GM11168 (cell line): ENCODE data around the gene RABGAP1.

Source experiments
- in situ Hi-C: fragments of 300-500 bp; cut with MboI; formaldehyde crosslinking; loops from one replicate; pipeline ENCODE4 v1.12.0; 2022; ENCODE audit warnings: low sequenced_read_pairs; ENCODE audit not compliant: unreplicated experiment

Gene RABGAP1

DNA sequence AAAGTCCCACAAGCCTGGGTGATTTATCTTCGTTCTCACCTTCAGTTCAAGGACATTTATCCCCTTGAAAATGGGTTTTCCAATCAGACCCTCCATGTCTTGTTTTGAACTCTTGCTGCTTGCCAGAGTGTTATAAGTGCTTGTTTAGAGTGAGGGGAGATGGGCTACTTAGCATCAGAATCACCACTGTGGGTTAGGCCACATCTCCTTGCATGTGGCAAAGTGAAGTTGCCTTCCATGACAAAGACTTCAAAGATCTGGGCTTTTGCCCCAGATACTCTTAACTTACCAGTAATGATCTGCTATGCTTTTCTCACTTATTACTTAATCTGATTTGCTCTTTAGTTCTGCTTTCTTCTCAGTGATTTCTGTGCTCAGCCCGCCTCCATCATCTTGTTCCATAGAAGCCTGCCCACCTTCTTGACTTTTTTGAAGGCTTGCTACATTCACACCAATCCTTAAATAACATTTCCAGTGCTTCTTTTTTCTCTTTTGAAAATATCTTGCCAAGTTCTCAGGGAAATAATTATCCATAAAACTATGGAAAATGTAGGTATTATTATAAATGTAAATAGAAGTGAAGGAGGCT lies 131.7 kb downstream of the RABGAP1 start:
- in situ Hi-C loops, result no loop called here

DNA sequence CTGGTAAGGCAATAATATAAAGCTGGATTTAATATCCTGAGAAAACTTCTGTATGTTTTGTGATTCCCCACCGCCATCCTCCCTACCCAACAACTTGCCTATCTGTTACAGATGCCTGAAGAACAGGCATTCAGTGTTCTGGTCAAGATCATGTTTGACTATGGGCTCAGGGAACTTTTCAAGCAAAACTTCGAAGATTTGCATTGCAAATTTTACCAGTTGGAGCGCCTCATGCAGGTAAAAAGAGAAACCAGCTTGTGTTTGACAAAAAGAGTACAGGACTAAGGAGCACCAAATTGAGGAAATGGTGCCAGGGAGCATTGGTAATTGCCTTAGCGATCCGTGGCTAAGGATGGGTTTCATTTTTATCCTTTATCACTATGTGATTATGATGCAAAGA lies 132.6 kb downstream of the RABGAP1 start:
- in situ Hi-C loops, result no loop called here

DNA sequence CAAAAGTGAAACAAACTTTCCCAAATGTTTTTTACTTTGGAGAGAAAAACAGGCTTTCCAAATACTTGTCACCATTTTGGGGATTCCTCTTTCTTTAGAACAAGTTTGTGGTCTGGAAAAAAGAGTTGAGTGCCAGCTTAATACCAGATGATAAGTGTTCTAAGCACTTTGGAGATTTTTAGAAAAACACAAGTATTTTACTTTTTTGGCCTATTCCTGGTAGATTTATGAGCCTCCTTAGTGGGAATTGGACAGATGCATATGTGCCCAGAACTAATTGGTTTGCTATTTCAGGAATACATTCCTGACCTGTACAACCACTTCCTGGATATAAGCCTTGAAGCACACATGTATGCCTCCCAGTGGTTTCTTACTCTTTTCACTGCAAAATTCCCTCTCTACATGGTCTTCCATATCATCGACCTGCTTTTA lies 133.2 kb downstream of the RABGAP1 start:
- in situ Hi-C loops, result no loop called here

DNA sequence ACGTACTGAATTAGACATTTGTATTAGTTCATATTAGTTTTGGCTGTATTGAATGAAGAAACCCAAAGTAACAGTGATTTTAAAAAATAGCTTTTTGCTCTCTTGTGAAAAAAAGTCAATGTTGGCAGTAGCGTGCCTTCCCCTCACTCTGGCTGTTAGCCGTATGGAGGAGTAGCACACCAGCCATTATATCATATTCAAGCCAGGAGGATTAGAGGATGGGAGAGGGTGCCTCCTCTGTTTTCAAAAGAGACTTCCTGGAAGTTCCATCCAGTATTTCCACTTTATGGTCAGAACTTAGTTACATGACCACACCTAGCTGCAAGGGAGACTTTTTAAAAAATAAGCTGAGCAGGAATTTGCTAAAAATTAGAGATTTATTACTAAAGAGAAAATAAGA lies 133.8 kb downstream of the RABGAP1 start:
- in situ Hi-C loops, result no loop called here

DNA sequence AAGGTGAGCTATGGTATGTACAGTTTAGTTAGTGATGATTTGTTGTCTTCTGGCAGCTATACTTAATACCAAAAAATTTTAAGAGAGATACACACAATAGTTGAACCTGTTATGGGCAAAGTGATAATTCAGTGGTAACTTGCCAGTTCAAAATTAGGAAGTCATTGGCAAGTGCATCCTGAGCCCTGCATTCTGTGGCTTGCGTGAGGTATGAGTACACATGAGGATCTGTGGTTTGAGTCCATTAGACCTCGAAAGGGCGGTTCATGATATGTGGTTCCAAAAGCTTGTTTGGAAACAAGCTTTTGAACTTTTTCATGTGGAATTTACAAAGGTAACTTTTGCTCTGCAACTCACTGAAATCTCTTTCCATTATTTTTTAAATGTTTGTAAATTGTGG lies 139.6 kb downstream of the RABGAP1 start:
- in situ Hi-C loops, result loop anchor here (5.0 kb wide), 1 partner anchor 272 kb away; no protein-coding TSS in a partner anchor

DNA sequence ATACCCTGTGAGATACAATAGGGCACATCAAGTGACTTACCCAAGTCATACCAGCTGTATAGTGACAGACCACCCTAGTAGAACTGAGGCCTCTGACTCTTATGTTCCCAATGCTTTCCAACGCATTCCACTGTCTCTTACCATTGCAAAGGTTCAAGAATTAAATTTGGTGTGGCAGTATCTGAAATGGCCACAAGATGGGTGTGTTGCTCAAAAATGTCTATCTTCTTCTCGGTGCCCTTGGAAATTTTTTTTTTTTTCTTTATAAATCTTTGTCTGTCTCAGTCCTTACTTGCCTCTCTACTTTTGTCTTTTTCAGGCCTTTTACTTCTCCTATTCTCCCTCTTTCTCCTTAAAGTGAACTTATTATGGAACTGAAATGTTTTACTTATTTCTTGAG lies 141.0 kb downstream of the RABGAP1 start:
- in situ Hi-C loops, result loop anchor here (5.0 kb wide), 1 partner anchor 270 kb away; no protein-coding TSS in a partner anchor

DNA sequence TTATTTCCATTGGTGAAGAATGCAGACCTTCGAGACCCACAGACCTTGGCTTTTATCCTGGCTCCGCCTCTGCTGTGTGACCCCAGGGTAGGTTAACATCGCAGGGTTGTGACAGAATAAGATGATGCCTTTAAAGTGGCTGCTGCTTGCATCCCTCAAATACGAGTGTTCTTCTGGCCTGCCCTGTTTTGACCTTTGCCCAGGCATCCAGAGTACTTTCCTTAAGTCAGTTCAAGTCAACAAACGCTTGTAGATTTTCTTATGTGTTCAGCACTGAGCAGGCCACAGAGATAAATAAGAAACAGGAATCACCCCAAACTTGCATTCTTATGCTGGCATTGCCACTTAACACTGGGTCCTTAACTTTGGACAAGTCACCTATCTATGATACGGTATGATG lies 142.9 kb downstream of the RABGAP1 start:
- in situ Hi-C loops, result loop anchor here (5.0 kb wide), 1 partner anchor 269 kb away; no protein-coding TSS in a partner anchor

DNA sequence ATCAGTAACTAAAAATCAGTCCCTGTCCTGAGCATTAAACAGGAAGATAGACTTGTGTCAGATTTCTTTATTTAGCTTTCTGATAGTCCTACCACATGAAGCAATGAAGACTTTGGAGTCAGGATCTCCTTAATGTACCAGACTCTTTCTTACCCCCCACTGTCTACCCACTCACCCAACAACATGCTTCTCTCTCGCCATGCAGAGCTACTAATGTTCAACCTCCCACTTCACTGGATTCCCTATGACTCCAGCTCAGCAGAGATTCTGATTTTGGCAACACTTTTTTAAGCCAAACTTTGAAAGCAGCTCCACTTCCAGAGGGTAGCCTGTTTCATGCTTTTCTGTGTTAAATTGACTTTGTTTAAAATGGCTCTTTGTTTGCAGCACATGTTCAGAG lies 143.4 kb downstream of the RABGAP1 start:
- in situ Hi-C loops, result loop anchor here (5.0 kb wide), 1 partner anchor 268 kb away; no protein-coding TSS in a partner anchor

DNA sequence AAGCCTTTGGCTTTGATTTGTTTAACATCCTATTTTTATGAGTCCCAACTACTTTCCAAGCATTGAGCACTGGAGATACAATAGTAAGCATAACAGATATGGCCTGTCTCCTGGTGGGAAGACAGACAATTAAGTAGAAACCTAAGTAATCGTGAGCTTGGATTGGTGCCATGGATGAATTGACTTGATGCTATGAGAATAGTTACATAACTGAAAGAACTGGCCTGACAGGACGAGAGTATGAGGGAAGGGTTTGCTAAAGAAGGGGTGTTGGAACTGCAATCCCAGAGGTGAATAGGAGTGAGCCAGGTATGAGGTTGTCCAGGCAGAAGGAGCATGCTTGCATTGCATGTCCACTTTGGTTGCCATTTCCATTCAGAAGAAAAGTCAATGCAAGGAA lies 145.1 kb downstream of the RABGAP1 start:
- in situ Hi-C loops, result no loop called here

DNA sequence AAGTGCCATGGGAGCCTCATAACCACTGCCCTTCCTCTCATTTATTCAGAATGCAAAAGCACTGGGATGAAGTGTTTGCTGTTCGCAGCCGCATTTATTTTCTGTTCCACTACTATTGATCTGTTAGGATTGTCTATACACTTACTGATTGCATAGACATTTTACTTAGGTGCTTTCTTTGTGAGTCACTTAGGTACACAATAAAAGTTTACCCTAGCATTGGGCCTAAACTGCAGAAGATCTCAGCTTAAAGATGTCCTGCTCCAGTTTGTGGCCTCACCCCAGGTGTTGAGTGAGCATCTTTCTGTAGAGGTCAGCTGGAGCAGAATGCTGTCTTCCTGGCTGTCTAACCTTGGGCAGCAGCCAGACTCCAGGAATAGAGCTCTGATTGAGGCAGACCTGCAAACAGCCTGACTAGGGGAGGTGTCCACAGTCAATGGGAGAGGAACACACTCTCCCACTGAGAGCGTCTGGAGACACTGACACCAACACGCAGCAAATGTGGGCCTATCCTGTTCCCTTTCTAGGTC lies 146.6 kb downstream of the RABGAP1 start:
- in situ Hi-C loops, result no loop called here

DNA sequence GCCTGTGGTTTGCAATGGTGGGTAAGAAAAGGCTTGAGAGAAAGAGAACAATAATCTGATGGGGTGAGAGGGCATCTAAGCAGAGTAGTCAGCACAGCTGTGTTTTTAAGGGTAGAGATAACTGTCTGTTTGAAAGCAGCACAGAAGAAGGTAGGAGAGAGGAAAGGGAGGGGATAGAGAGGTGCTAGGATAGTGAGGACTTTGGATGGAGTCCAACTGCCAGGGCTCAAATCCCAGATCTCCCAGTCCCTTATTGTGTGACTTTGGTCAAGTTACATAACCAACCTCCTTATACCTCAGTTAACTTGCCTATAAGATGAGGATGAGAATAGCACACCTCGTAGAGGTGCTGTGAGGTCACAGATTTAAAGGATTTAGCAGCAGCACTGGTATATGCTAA lies 148.2 kb downstream of the RABGAP1 start:
- in situ Hi-C loops, result no loop called here

DNA sequence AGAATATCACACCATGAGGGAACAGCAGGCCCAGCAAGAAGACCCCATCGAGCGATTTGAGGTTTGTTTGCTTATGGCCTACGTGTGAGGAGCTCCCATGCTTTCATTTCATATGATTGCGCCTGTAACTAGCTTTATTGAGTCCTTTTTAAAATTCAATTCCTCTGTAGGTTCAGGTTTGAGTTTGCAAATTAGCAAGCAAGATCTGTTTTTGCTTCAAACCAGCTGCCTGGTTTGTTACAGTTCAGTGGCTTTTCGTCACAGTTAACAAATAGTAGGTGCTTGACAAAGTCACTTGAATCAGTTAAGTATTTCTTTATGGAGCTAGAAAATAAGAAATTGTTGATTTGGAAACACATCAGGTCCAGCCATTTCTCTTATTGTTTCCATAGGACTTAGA lies 149.0 kb downstream of the RABGAP1 start:
- in situ Hi-C loops, result no loop called here

DNA sequence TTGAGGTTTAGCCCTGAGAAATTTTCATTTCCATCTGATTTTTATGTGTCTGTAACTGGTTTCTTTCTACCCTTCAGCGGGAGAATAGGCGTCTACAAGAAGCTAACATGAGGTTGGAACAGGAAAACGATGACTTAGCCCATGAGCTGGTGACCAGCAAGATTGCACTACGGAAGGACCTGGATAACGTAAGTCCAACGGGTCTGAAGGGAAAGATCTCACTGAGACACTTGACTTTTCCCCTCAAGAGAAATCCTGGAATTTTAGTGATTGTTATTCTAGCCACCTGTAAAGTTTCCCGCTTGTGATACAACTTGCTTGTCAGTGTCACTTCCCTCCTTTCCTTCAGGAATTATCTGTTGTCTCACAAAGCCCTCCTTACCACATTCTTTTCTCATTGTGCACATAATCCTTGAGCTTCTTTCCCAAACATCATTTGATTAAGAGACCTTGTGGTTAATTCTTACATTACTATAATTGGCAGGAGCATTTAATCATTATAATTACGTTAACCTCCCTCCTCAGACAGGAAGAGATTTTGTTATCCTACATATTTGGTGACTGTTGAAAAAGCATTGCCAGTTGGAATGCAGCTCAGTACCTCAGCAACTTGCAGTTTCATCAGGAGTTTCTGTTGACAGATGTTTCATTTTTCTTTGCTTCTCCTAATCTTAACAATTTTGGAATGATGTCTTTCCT lies 149.5 kb downstream of the RABGAP1 start:
- in situ Hi-C loops, result no loop called here

DNA sequence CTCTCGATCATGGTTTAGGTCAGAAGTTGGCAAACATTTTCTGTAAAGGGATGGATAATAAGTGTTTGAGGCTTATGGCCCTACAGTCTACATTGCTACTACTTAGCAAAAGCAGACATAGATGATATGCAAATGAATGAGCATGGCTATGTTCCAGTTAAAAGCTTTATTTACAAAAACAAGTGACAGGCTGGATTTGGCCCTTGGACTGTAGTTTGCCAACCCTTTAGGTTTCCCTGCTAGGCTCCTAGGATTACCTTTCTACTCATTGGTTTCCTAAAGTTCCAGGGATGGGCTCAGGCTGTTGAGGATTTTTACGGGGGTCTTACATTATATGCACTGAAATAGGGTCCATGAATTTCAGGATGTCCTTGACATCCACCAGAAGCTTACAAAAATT lies 150.1 kb downstream of the RABGAP1 start:
- in situ Hi-C loops, result no loop called here

DNA sequence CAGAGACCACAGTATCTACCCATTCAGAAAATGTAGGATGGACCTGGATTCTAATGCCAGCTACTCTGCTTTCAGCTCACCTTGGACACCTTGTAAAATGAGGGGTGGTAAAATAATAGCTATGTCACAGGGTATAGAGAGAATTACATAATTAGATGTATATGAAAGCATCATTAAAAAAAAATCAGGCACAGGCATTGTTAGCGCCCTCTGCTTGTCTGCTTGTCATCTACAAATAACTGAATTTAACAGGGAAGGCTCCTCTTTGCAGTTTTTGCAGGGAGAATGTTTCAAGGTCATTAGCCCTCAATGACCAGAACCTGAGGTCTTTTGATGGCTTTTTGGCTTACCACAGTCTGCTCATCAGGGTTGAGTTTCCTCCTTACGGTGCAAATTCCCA lies 150.6 kb downstream of the RABGAP1 start:
- in situ Hi-C loops, result no loop called here

DNA sequence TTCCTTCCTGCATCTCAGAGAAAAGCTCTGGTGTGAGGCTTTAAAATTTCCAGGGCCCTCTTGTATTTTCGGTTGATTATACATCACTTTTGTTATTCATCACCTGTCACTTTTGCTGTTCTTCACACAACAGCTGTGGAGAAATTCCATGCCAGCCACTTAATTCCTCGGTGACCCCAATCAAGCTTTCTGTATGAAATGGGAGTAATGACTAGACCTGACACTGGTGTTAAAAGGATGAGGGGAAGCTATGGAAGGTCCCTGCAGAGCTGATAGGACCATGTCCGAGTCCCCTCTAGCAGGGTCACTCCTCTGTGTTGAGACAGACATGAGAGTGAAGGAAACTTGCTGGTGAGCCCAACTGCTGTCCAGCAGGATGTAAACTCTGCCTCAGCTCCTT lies 152.3 kb downstream of the RABGAP1 start:
- in situ Hi-C loops, result no loop called here

DNA sequence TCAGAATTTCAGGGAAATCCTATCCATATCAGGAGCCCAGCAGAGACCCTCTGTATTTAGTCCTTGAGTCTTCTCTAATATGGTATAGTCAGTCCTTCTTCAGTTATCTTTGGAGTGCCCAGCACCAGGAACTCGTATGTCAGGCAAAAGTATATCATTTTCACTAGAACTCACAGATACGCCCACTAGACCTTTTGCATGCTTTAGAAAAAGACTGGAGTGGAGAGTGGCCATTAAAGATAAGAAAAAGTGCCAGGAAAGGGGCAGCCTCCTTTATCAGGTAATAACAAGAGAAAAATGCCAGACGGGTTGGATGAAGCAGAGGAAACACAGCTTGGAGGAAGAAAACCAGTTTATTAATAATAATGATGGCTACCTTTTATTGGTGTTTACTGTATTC lies 156.2 kb downstream of the RABGAP1 start:
- in situ Hi-C loops, result no loop called here

DNA sequence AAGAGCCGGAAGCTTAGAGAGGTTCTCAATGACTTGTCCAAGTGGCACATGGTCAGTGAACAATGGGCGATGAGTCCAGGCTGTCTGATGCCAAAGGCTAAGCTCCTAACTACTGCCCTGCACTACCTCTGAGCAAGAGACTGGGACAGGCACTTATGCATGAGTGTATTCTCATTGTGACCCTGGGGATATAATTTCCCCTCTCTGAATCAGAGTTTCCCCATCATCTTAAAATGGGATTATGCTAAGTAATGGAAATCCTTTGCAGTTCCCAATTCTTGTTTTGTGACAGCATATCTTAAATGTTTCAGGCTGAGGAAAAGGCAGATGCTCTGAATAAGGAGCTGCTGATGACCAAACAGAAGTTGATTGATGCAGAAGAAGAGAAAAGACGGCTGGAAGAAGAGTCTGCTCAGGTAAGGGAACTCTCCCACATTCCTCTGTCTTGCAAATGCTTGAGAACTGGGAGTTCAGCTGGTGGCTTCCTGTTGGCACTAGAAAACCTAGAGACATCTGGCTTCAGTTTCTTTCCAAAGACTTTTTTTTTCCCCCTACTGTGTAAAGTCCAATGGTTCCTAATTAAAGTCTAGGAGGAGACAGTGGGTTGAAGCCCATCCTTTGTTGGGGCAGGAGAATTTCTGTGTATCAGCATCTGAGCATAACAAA lies 156.7 kb downstream of the RABGAP1 start:
- in situ Hi-C loops, result no loop called here

DNA sequence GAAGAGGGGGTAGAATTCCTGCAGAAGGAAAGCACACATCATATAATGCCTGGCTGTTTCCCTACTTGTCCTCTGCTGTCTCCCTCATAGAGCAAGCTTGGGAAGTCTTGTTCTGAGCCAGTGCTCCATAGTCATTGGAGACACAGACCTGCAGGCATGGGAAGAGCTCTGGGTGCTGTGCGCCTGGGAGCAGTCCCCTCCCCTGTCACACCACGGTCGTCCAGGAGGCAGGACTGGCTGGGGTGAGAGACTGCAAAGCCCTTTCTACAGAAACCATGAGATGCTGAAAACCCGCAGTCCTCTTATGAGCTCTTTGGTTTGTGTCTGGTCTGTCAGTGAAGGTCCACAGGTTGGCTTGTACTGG lies 157.3 kb downstream of the RABGAP1 start:
- in situ Hi-C loops, result no loop called here

DNA sequence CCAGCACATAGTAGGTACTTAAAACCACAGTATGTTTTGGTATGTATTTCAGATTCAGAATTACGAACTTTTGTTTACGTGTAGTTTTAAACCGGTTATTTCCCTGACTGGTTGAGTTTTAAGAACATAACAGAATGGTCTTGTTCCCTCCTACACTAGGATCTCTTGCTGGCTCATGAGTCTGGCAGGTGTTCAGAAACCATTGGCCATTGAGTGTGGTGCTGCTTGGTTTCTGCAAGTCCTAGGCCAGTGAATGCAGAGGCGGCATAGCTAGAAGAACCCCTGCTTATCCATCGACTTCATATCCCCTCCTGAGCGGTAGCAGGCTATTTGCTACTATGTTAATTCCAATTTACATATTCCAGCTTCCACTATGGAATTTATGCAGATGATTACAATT lies 158.2 kb downstream of the RABGAP1 start:
- in situ Hi-C loops, result no loop called here

DNA sequence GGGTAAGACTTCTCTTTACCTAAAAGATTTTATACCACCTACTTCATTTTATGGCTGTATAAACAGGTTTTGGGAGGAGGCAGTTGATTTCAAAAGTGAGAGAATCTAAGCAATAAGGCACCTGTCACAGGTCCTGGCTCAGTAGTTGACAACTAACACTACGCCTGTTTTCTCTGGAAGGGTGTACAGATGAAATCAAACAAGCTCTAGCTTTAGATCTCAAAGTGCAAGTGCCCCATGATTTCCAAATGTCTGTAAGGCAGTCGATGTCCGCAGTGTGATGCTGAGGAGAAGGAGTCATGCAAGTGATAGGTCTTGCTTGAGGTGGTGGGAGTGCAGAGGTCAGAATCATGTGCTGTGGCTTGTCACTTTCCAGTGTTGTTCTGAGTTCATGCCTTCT lies 158.7 kb downstream of the RABGAP1 start:
- in situ Hi-C loops, result no loop called here
